Parathyroid adenoma (tissue), 2 donors: Measurements from ENCODE around the gene ANKRD17.

ENCODE experiments used
- H2AFZ ChIP-seq: fragments of 300-600 bp; sonication (generic); one replicate; pipeline ENCODE4 v1.7.0; 2017; ENCODE audit warnings: antibody characterized with exemption, mild to moderate bottlenecking
- H3K27ac ChIP-seq: fragments of 300-600 bp; sonication (generic); one replicate; pipeline ENCODE4 v1.7.0; 2017
- H3K27me3 ChIP-seq: fragments of 300-600 bp; sonication (generic); one replicate; pipeline ENCODE4 v1.7.0; 2017; ENCODE audit warnings: low read length; ENCODE audit not compliant: control insufficient read depth, insufficient read depth
- H3K36me3 ChIP-seq: fragments of 300-600 bp; sonication (generic); one replicate; pipeline ENCODE4 v1.7.0; 2017; ENCODE audit warnings: low read length; ENCODE audit not compliant: control insufficient read depth, insufficient read depth
- H3K4me1 ChIP-seq: fragments of 300-600 bp; sonication (generic); one replicate; pipeline ENCODE4 v1.7.0; 2017; ENCODE audit warnings: control low read depth
- H3K4me2 ChIP-seq: fragments of 300-600 bp; sonication (generic); one replicate; pipeline ENCODE4 v1.7.0; 2017; ENCODE audit warnings: low read length
- H3K4me3 ChIP-seq: fragments of 300-600 bp; sonication (generic); one replicate; pipeline ENCODE4 v1.7.0; 2017; ENCODE audit warnings: low read depth, low read length
- H3K79me2 ChIP-seq: fragments of 300-600 bp; sonication (generic); one replicate; pipeline ENCODE4 v1.7.0; 2017; ENCODE audit warnings: control low read depth
- H3K9ac ChIP-seq: fragments of 300-600 bp; sonication (generic); one replicate; pipeline ENCODE4 v1.7.0; 2017; ENCODE audit warnings: mild to moderate bottlenecking
- H3K9me3 ChIP-seq: fragments of 300-600 bp; sonication (generic); one replicate; pipeline ENCODE4 v1.7.0; 2017; ENCODE audit warnings: low read length; ENCODE audit not compliant: control insufficient read depth
- TF ChIP-seq, protein P1 (sequence below): fragments of 300-600 bp; sonication (generic); IDR thresholded peaks from one replicate; pipeline ENCODE4 v1.7.0; 2017; ENCODE audit warnings: antibody characterized with exemption, mild to moderate bottlenecking
- donor health status: primary hyperparathyroidism.

ANKRD17 gene

DNA sequence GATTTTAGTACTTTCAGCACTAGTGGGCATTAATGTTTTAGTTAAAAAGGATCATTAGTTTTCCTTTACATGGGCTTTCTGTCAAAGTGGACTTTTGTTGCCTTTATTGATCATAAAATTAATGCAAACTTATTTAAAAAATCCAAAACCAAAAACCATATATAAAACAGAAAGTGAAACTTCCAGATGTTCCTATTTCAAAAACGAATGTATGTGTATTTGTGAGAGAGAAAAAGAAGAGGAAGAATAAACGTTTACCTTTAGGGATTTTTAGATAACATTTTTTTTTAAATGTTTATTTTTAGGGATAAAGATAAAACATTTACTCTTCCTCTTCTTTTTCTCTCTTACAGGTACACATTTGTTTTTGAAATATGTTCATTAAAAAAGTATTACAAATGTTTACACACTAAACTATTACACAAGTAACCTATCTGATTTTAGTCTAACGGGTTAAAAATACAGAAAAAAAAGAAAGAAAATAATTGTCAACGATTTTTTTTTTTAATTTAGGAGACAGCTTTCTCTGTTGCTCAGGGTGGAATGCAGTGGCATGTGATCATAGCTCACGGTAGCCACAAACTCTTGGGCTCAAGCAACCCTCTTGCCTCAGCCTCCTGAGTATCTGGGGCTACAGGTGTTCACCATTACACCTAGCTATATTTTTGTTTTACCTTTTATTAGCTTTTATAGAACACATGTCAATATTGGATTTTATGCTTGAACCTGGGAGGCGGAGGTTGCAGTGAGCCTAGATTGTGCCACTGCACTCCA lies 172.3 kb downstream of the ANKRD17 start:
- H3K4me1 ChIP-seq = no peaks in the 10 kb centered on the region
- H3K4me2 ChIP-seq = no peak overlapping the region
- TF ChIP-seq, protein P1, sequence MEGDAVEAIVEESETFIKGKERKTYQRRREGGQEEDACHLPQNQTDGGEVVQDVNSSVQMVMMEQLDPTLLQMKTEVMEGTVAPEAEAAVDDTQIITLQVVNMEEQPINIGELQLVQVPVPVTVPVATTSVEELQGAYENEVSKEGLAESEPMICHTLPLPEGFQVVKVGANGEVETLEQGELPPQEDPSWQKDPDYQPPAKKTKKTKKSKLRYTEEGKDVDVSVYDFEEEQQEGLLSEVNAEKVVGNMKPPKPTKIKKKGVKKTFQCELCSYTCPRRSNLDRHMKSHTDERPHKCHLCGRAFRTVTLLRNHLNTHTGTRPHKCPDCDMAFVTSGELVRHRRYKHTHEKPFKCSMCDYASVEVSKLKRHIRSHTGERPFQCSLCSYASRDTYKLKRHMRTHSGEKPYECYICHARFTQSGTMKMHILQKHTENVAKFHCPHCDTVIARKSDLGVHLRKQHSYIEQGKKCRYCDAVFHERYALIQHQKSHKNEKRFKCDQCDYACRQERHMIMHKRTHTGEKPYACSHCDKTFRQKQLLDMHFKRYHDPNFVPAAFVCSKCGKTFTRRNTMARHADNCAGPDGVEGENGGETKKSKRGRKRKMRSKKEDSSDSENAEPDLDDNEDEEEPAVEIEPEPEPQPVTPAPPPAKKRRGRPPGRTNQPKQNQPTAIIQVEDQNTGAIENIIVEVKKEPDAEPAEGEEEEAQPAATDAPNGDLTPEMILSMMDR = no peak
- no peak overlapping the region for H2AFZ ChIP-seq
- no peak overlapping the region for H3K4me3 ChIP-seq
- H3K27ac ChIP-seq = no peak overlapping the region
- H3K9me3 ChIP-seq = no peaks in the 10 kb centered on the region
- no peak overlapping the region for H3K9ac ChIP-seq
- H3K27me3 ChIP-seq = no peaks in the 10 kb centered on the region
- no peaks in the 10 kb centered on the region for H3K36me3 ChIP-seq
- peaks cover 3% of the 10 kb centered on the region for H3K79me2 ChIP-seq

DNA sequence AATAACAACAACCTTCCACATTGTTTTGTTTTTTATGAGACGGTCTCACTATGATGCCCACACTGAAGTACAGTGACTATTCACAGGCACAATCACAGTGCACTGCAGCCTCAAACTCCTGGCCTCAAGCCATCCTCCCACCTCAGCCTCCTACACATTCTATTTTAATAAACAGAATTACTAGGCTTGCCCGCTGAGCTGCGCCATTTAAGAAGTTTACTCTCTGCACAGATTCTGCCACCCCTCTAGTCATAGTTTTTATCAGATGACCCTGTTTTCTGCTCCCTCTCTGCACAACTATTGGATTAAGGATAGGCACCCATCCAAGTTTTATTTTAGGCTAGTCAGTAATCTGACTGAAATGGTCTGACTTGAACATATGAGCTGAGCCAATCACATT lies 177.8 kb downstream of the ANKRD17 start:
- Histone ChIP-seq H3K27ac (no peak overlapping the region), H2AFZ (no peak overlapping the region), H3K4me1 (no peaks in the 10 kb centered on the region), H3K9me3 (no peaks in the 10 kb centered on the region), H3K9ac (no peak overlapping the region), H3K36me3 (no peaks in the 10 kb centered on the region), H3K27me3 (no peaks in the 10 kb centered on the region), H3K4me2 (no peak overlapping the region), H3K79me2 (no peaks in the 10 kb centered on the region), H3K4me3 (no peak overlapping the region)
- TF ChIP-seq, protein P1 = no peak

- no peaks in the 10 kb centered on the region for H3K4me1 ChIP-seq
- H3K4me2 ChIP-seq = no peak overlapping the region
- no peak overlapping the region for H3K27ac ChIP-seq
- no peak overlapping the region for H3K4me3 ChIP-seq
- H3K9me3 ChIP-seq = no peaks in the 10 kb centered on the region
- TF ChIP-seq, protein P1 = no peak
- H3K27me3 ChIP-seq = no peaks in the 10 kb centered on the region
- no peak overlapping the region for H3K9ac ChIP-seq
- no peak overlapping the region for H2AFZ ChIP-seq
- no peaks in the 10 kb centered on the region for H3K79me2 ChIP-seq
- no peaks in the 10 kb centered on the region for H3K36me3 ChIP-seq
Observed at GRCh38 chr4:73075832-73076231, 182.8 kb downstream of the ANKRD17 start.

- Histone ChIP-seq H3K9ac (no peak overlapping the region), H2AFZ (peak overlapping the region; percentile 89), H3K27me3 (no peaks in the 10 kb centered on the region), H3K27ac (peak overlapping the region; percentile 89), H3K36me3 (no peaks in the 10 kb centered on the region), H3K79me2 (peaks cover 2% of the 10 kb centered on the region), H3K4me2 (peak overlapping the region; percentile 91), H3K4me3 (peak overlapping the region; percentile 88), H3K9me3 (no peaks in the 10 kb centered on the region), H3K4me1 (no peaks in the 10 kb centered on the region)
- TF ChIP-seq, protein P1 = no peak
Observed at GRCh38 chr4:73070074-73070390, 188.6 kb downstream of the ANKRD17 start.
